HG03025 (cell line): Measurements from ENCODE around the gene BCAS3.

Experiments used
- ATAC-seq: cut with Tn5 transposase; IDR thresholded peaks from one replicate; pipeline ENCODE4 v1.9.1; 2021; ENCODE audit warnings: mild to moderate bottlenecking, moderate library complexity; ENCODE audit not compliant: unreplicated experiment, low FRiP score

BCAS3 gene

GRCh38 chr17:61363601-61364462, 686.2 kb downstream of the BCAS3 start:
- no peak for ATAC-seq

GRCh38 chr17:61364463-61364846, 686.8 kb downstream of the BCAS3 start:
- ATAC-seq = no peak

GRCh38 chr17:61366076-61366714, 688.5 kb downstream of the BCAS3 start:
- ATAC-seq = no peak

- ATAC-seq = no peak
These were observed 689.2 kb downstream of the BCAS3 start for GRCh38 chr17:61366715-61367413.

GRCh38 chr17:61368049-61368831, 690.6 kb downstream of the BCAS3 start:
- ATAC-seq = no peak

GRCh38 chr17:61368832-61369450, 691.3 kb downstream of the BCAS3 start:
- no peak for ATAC-seq

GRCh38 chr17:61369751-61370150, 692.1 kb downstream of the BCAS3 start:
- no peak for ATAC-seq

- ATAC-seq = no peak
These were observed 693.5 kb downstream of the BCAS3 start for GRCh38 chr17:61371179-61371578.

- no peak for ATAC-seq
These were observed 694.0 kb downstream of the BCAS3 start for GRCh38 chr17:61371606-61372005.

- no peak for ATAC-seq
These were observed 694.8 kb downstream of the BCAS3 start for GRCh38 chr17:61372436-61372835.

GRCh38 chr17:61376931-61377838, 699.5 kb downstream of the BCAS3 start:
- no peak for ATAC-seq

GRCh38 chr17:61378658-61379456, 701.2 kb downstream of the BCAS3 start:
- ATAC-seq = no peak

- no peak for ATAC-seq
These were observed 702.0 kb downstream of the BCAS3 start for GRCh38 chr17:61379457-61380216.

GRCh38 chr17:61380217-61380835, 702.7 kb downstream of the BCAS3 start:
- no peak for ATAC-seq

- ATAC-seq = no peak
These were observed 703.3 kb downstream of the BCAS3 start for GRCh38 chr17:61380836-61381525.

GRCh38 chr17:61381537-61381936, 703.9 kb downstream of the BCAS3 start:
- ATAC-seq = no peak
